Epidermal melanocyte (primary cell): ENCODE measurements around the gene TNF.
"Not testable (repeated sequence)": the region's sequence is repeated elsewhere in the genome, so short reads cannot be mapped to it uniquely, and the experiment has no call there.

ENCODE experiments used
- DNase-seq: peaks from one replicate; pipeline ENCODE4 v3.0.0; 2011; ENCODE audit warnings: low spot score; ENCODE audit not compliant: insufficient read length

TNF gene

DNA sequence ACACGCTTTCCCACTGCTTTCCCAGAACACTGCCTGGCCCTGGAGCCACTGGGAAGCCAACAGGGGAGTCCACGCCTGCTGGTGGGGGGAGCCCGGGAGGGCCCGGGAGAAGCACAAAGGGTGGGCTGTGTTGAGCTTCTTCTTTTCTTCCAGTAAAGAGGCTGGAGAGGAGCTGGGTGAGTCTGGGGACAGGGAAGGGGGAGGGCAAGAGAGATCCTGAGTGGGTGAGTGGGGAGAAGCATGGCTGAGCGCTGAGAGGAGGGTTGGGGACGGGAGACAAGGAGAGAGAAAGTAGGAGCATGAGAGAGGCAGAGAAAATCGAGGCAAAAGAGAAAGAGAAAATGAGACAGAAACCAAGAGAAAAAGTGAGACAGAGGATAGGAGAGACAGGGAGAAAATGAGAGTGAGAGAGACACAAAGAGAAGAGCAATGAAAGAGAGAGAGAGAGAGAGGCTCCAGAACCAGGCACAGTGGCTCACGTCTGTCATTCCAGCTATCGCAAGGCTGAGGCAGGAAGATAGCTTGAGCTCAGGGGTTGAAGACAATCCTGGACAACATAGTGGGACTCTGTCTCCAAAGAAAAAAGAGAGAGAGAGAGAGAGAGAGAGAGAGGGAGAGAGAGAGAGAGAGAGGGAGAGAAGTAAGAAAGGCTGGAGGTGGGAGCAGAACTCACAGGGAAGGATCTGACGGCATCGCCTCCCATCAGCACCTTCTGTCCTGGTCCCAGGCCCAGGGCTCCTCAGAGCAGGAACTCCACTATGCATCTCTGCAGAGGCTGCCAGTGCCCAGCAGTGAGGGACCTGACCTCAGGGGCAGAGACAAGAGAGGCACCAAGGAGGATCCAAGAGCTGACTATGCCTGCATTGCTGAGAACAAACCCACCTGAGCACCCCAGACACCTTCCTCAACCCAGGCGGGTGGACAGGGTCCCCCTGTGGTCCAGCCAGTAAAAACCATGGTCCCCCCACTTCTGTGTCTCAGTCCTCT, 12.7 kb downstream of the TNF start:
- DNase-seq, result no peak

GRCh38 chr6:31588871-31589650, 13.7 kb downstream of the TNF start:
- no peak for DNase-seq

DNA sequence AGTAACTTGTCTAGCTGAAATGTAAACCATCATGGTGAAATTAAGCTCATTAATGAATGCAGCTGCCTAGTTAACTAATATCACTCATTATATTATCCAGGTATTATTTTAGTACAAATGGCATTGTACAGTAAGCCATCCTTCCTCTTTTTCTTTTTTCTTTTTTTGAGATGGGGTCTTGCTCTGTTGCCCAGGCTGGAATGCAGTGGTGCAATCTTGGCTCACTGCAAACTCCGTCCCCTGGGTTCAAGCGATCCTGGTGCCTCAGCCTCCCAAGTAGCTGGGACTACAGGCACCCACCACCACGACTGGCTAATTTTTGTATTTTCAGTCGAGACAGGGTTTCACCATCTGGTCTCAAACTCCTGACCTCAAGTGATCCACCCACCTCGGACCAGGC, 15.3 kb downstream of the TNF start:
- not testable (repeated sequence) for DNase-seq

GRCh38 chr6:31592396-31592771, 17.0 kb downstream of the TNF start:
- DNase-seq, result no peak

GRCh38 chr6:31597006-31597405, 21.6 kb downstream of the TNF start:
- DNase-seq, result no peak

- no peak for DNase-seq
These were observed 32.0 kb downstream of the TNF start for GRCh38 chr6:31607317-31607716.

- DNase-seq, result no peak
These were observed 34.4 kb downstream of the TNF start for GRCh38 chr6:31609519-31610406.

- DNase-seq, result no peak
These were observed 35.6 kb downstream of the TNF start for GRCh38 chr6:31610968-31611367.

DNA sequence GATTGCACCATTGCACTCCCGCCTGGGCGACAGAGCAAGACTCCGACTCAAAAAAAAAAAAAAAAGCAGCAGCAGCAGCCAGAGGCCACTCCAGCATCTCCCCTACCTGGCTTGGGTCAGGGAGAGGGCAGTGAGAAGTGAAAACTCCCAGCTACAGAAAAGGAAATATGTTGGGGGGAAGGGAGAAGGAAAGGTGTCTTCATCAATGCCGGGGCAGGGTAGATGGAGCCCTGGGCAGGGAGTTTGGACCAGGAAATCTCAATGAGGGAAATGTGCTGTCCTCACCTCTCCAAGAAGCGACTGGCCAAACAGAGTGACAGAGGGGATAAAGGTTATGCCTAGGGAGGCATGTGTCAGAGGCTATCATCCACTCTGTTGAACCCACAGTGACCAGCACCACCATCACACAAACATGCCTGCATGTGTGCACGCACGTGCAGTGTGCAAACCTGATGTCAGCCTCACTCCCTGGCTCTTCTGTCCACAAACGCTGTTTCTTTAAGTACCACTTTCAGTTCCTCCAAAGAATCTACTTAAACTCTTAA, 38.8 kb downstream of the TNF start:
- no peak for DNase-seq

DNA sequence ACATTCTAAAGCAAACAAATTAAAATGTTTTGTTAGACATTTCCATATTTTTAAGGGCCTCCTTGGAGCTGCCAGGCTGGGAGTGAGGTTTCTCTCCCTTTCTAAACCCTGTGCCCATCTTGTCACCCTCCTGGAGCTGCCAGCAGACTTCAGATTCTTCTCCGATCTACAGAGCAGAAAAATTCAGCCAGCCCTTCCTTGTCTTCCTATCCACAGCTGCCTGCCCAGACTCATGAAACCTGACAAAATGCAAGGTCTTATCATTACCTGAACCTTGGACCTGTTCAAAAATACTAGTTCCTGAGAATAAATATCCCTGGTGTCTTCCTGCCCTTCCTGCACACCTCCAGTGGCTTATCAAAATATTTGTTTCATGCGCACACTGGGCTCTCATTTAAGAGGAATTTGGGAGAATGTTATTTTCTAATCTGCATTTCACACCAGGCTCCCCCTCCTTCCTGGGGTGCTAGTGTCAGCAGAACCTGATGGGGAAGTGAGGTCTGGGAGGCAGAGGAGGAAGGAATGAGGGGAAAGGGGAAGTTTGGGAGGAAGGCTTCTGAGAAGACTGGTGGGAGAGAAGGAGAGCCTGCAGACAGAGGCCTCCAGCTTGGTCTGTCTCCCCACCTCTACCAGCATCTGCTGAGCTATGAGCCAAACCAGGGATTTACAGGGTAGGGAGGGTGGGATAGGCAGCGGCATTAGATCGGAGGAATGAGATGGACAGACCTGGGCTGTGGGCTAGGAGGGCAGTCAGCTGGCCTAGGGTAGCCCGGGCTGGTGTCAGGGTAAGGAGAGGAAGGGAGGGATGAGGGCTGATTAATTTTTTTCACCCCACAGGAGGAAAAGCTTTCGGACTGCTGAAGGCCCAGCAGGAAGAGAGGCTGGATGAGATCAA, 39.6 kb downstream of the TNF start, which contains the start of gene AIF1:
TSS of gene AIF1 (plus strand) at position 551 of the 895 bp plus-strand sequence. CDS start at position 647, 96 bp downstream.
- no peak for DNase-seq

- DNase-seq, result no peak
These were observed 40.4 kb downstream of the TNF start for GRCh38 chr6:31615748-31616147.

GRCh38 chr6:31617010-31617409, 41.6 kb downstream of the TNF start:
- no peak for DNase-seq

- DNase-seq, result peak; percentile 96
These were observed 44.6 kb downstream of the TNF start for GRCh38 chr6:31619805-31620585.

DNA sequence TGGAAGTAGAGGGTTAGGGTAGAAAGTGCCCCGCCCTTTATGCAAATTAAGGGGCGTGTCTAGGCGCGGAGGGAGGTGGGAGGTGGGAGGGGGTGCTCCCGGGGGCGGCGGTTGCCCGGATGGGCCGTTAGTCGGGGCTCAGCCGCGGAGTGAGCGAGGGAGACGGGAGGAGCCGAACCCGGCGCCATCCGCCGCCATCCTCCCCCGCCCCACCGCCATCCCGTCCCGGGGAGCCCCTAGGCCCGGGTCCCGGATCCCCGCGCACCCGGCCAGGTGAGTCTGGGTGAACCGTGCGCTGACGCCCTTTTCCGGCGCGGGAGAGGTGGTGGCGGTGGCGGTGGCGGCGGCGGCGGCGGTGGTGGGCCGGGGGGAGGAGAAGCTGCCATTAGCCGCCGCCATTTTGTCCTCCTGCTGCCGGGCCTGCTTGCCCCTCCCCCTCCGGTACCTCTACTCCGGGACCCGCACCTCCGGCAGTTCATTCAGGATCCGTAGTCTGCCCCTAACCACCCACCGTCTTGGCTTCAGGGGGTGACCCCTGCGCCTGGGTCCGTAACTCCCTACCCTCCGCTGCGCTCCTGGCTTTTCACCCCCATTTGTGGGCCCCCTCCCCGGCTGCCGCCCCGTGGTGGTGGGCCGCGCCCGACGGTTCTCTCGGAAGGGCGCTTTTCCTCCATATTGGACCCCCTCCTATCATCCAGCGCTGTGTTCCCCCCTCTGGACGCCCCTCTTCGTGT, 45.4 kb downstream of the TNF start, which contains the start of gene PRRC2A:
TSS of gene PRRC2A (plus strand) at position 130 of the 734 bp plus-strand sequence. CDS start 2,075 bp downstream, outside the sequence.
- peak; percentile 50 for DNase-seq

- no peak for DNase-seq
These were observed 46.1 kb downstream of the TNF start for GRCh38 chr6:31621320-31621939.

- DNase-seq, result no peak
These were observed 46.6 kb downstream of the TNF start for GRCh38 chr6:31621991-31622390.

- DNase-seq, result no peak
These were observed 47.3 kb downstream of the TNF start for GRCh38 chr6:31622684-31623091.

- no peak for DNase-seq
These were observed 48.7 kb downstream of the TNF start for GRCh38 chr6:31624070-31624469.
